Measurements from ENCODE around the gene CNGA3.
A peak's percentile ranks its signal among the peaks of the same experiment; 100 is the strongest.
"Not testable (repeated sequence)": the region's sequence is repeated elsewhere in the genome, so short reads cannot be mapped to it uniquely, and the experiment has no call there.

The CNGA3 gene

GRCh38 chr2:98412751-98413458 is 66.6 kb downstream of the CNGA3 start:
- Histone ChIP-seq H3K4ac (ENCODE audit: low read length) (no peak overlapping the region), H3K27me3 (ENCODE audit: control insufficient read depth in 3 of 3, insufficient read depth in 3 of 3, low read depth in 1 of 3, low read length in 3 of 3) (no peaks in the 10 kb centered on the region)

GRCh38 chr2:98414246-98414645 is 68.0 kb downstream of the CNGA3 start:
- not testable (repeated sequence) for H2BK5ac ChIP-seq (ENCODE audit: low read length); H3K18ac ChIP-seq (ENCODE audit: low read length); H2AFZ ChIP-seq (ENCODE audit: low read length); H3K9me3 ChIP-seq (replicated peaks in 1 of 2; ENCODE audit: control insufficient read depth in 2 of 2, insufficient read depth in 1 of 2, low read depth in 1 of 2, low read length in 2 of 2); H3K79me1 ChIP-seq (ENCODE audit: low read depth, low read length); H3K36me3 ChIP-seq (replicated peaks in 1 of 2; ENCODE audit: control insufficient read depth in 2 of 2, insufficient read depth in 2 of 2, low read length in 2 of 2); H3K4me2 ChIP-seq (ENCODE audit: insufficient read depth, low read length, poor library complexity, severe bottlenecking); H4K91ac ChIP-seq (ENCODE audit: low read depth, low read length, poor library complexity); H2BK15ac ChIP-seq (ENCODE audit: low read length); H4K8ac ChIP-seq (ENCODE audit: low read depth, low read length); H2BK120ac ChIP-seq (ENCODE audit: low read depth, low read length); H2BK12ac ChIP-seq (ENCODE audit: low read length); DNase-seq (ENCODE audit: low spot score); H3K4ac ChIP-seq (ENCODE audit: low read length); H3K4me3 ChIP-seq (ENCODE audit: low read length in 2 of 2); H3K4me1 ChIP-seq (ENCODE audit: control insufficient read depth in 2 of 2, insufficient read depth in 1 of 2, low read depth in 1 of 2, low read length in 2 of 2); H3K23ac ChIP-seq (ENCODE audit: low read depth, low read length, poor library complexity); H3K27me3 ChIP-seq (ENCODE audit: control insufficient read depth in 3 of 3, insufficient read depth in 3 of 3, low read depth in 1 of 3, low read length in 3 of 3); H3K9ac ChIP-seq (ENCODE audit: low read depth, low read length, poor library complexity); H3K14ac ChIP-seq (ENCODE audit: low read length); H2AK5ac ChIP-seq (ENCODE audit: low read depth, low read length); H3K27ac ChIP-seq (replicated peaks; ENCODE audit: low read length)
- WGBS, 2 donors (ENCODE audit: extremely low coverage in 2 of 2, insufficient read length in 2 of 2, insufficient replicate concordance in 1 of 2) = no CpG with 5 or more reads among the region's 7 CpGs

More at GRCh38 chr2:98412751-98413458, 66.6 kb downstream of the CNGA3 start:
- no peak overlapping the region for H2BK15ac ChIP-seq (ENCODE audit: low read length)
- H3K4me2 ChIP-seq (ENCODE audit: insufficient read depth, low read length, poor library complexity, severe bottlenecking) = no peak overlapping the region
- no peak overlapping the region for H3K18ac ChIP-seq (ENCODE audit: low read length)
- H3K4me1 ChIP-seq (ENCODE audit: control insufficient read depth in 2 of 2, insufficient read depth in 1 of 2, low read depth in 1 of 2, low read length in 2 of 2) = peaks cover 0 to 3% of the 10 kb centered on the region in 2 donors
- H3K23ac ChIP-seq (ENCODE audit: low read depth, low read length, poor library complexity) = no peak overlapping the region
- no peak overlapping the region for H2BK12ac ChIP-seq (ENCODE audit: low read length)
- no peak overlapping the region for H2BK5ac ChIP-seq (ENCODE audit: low read length)
- no peaks in the 10 kb centered on the region for H3K36me3 ChIP-seq (replicated peaks in 1 of 2; ENCODE audit: control insufficient read depth in 2 of 2, insufficient read depth in 2 of 2, low read length in 2 of 2)
- H3K79me1 ChIP-seq (ENCODE audit: low read depth, low read length) = no peaks in the 10 kb centered on the region
- no CpG with 5 or more reads among the region's 5 CpGs for WGBS, 2 donors (ENCODE audit: extremely low coverage in 2 of 2, insufficient read length in 2 of 2, insufficient replicate concordance in 1 of 2)
- peak; percentile 54 for DNase-seq (ENCODE audit: low spot score)
- H3K4me3 ChIP-seq (ENCODE audit: low read length in 2 of 2) = no peak overlapping the region
- H3K9ac ChIP-seq (ENCODE audit: low read depth, low read length, poor library complexity) = no peak overlapping the region
- H3K27ac ChIP-seq (replicated peaks; ENCODE audit: low read length) = no peak overlapping the region
- peaks cover 0 to 7% of the 10 kb centered on the region in 2 donors for H3K9me3 ChIP-seq (replicated peaks in 1 of 2; ENCODE audit: control insufficient read depth in 2 of 2, insufficient read depth in 1 of 2, low read depth in 1 of 2, low read length in 2 of 2)
- no peak overlapping the region for H4K8ac ChIP-seq (ENCODE audit: low read depth, low read length)
- no peak overlapping the region for H2AFZ ChIP-seq (ENCODE audit: low read length)
- no peak overlapping the region for H2AK5ac ChIP-seq (ENCODE audit: low read depth, low read length)
- H2BK120ac ChIP-seq (ENCODE audit: low read depth, low read length) = no peak overlapping the region
- H4K91ac ChIP-seq (ENCODE audit: low read depth, low read length, poor library complexity) = no peak overlapping the region
- no peak overlapping the region for H3K14ac ChIP-seq (ENCODE audit: low read length)

- H2BK120ac ChIP-seq (ENCODE audit: low read depth, low read length); H3K27ac ChIP-seq (replicated peaks; ENCODE audit: low read length); H2BK5ac ChIP-seq (ENCODE audit: low read length); H2AFZ ChIP-seq (ENCODE audit: low read length); DNase-seq (ENCODE audit: low spot score); H4K91ac ChIP-seq (ENCODE audit: low read depth, low read length, poor library complexity); H3K4ac ChIP-seq (ENCODE audit: low read length); H3K79me1 ChIP-seq (ENCODE audit: low read depth, low read length); H4K8ac ChIP-seq (ENCODE audit: low read depth, low read length); H2BK12ac ChIP-seq (ENCODE audit: low read length); H2AK5ac ChIP-seq (ENCODE audit: low read depth, low read length); H2BK15ac ChIP-seq (ENCODE audit: low read length); H3K4me1 ChIP-seq (ENCODE audit: control insufficient read depth in 2 of 2, insufficient read depth in 1 of 2, low read depth in 1 of 2, low read length in 2 of 2); H3K4me2 ChIP-seq (ENCODE audit: insufficient read depth, low read length, poor library complexity, severe bottlenecking); H3K36me3 ChIP-seq (replicated peaks in 1 of 2; ENCODE audit: control insufficient read depth in 2 of 2, insufficient read depth in 2 of 2, low read length in 2 of 2); H3K23ac ChIP-seq (ENCODE audit: low read depth, low read length, poor library complexity); H3K9me3 ChIP-seq (replicated peaks in 1 of 2; ENCODE audit: control insufficient read depth in 2 of 2, insufficient read depth in 1 of 2, low read depth in 1 of 2, low read length in 2 of 2); H3K9ac ChIP-seq (ENCODE audit: low read depth, low read length, poor library complexity); H3K18ac ChIP-seq (ENCODE audit: low read length); H3K14ac ChIP-seq (ENCODE audit: low read length); H3K4me3 ChIP-seq (ENCODE audit: low read length in 2 of 2): not testable (repeated sequence)
- no CpG with 5 or more reads among the region's 9 CpGs for WGBS, 2 donors (ENCODE audit: extremely low coverage in 2 of 2, insufficient read length in 2 of 2, insufficient replicate concordance in 1 of 2)
- H3K27me3 ChIP-seq (ENCODE audit: control insufficient read depth in 3 of 3, insufficient read depth in 3 of 3, low read depth in 1 of 3, low read length in 3 of 3) = peaks cover 0 to 18% (median 0%) of the 10 kb centered on the region in 3 experiments
Observed at GRCh38 chr2:98415719-98416248, 69.5 kb downstream of the CNGA3 start.

GRCh38 chr2:98416383-98417159 is 70.3 kb downstream of the CNGA3 start:
- H4K8ac ChIP-seq (ENCODE audit: low read depth, low read length) = no peak overlapping the region
- no peak for DNase-seq (ENCODE audit: low spot score)
- H3K4me3 ChIP-seq (ENCODE audit: low read length in 2 of 2) = no peak overlapping the region
- no peak overlapping the region for H4K91ac ChIP-seq (ENCODE audit: low read depth, low read length, poor library complexity)
- H3K14ac ChIP-seq (ENCODE audit: low read length) = no peak overlapping the region
- H3K27ac ChIP-seq (replicated peaks; ENCODE audit: low read length) = no peak overlapping the region
- no peak overlapping the region for H3K9ac ChIP-seq (ENCODE audit: low read depth, low read length, poor library complexity)
- H2BK15ac ChIP-seq (ENCODE audit: low read length) = no peak overlapping the region
- no peak overlapping the region for H3K4me2 ChIP-seq (ENCODE audit: insufficient read depth, low read length, poor library complexity, severe bottlenecking)
- no peak overlapping the region for H2BK12ac ChIP-seq (ENCODE audit: low read length)
- no CpG with 5 or more reads among the region's 2 CpGs for WGBS, 2 donors (ENCODE audit: extremely low coverage in 2 of 2, insufficient read length in 2 of 2, insufficient replicate concordance in 1 of 2)
- H3K18ac ChIP-seq (ENCODE audit: low read length) = no peak overlapping the region
- H3K27me3 ChIP-seq (ENCODE audit: control insufficient read depth in 3 of 3, insufficient read depth in 3 of 3, low read depth in 1 of 3, low read length in 3 of 3) = peaks cover 0 to 23% (median 0%) of the 10 kb centered on the region in 3 experiments
- no peak overlapping the region for H3K4ac ChIP-seq (ENCODE audit: low read length)
- no peak overlapping the region for H2BK120ac ChIP-seq (ENCODE audit: low read depth, low read length)
- peaks cover 0 to 7% of the 10 kb centered on the region in 2 donors for H3K9me3 ChIP-seq (replicated peaks in 1 of 2; ENCODE audit: control insufficient read depth in 2 of 2, insufficient read depth in 1 of 2, low read depth in 1 of 2, low read length in 2 of 2)
- H3K23ac ChIP-seq (ENCODE audit: low read depth, low read length, poor library complexity) = no peak overlapping the region
- H2BK5ac ChIP-seq (ENCODE audit: low read length) = no peak overlapping the region
- H3K79me1 ChIP-seq (ENCODE audit: low read depth, low read length) = no peaks in the 10 kb centered on the region
- peaks cover 0 to 3% of the 10 kb centered on the region in 2 donors for H3K4me1 ChIP-seq (ENCODE audit: control insufficient read depth in 2 of 2, insufficient read depth in 1 of 2, low read depth in 1 of 2, low read length in 2 of 2)
- H2AFZ ChIP-seq (ENCODE audit: low read length) = no peak overlapping the region
- H3K36me3 ChIP-seq (replicated peaks in 1 of 2; ENCODE audit: control insufficient read depth in 2 of 2, insufficient read depth in 2 of 2, low read length in 2 of 2) = no peaks in the 10 kb centered on the region
- no peak overlapping the region for H2AK5ac ChIP-seq (ENCODE audit: low read depth, low read length)

Measured in neuronal stem cell (in vitro differentiated cells).